SU-DHL-6 (cell line): Measurements from ENCODE around the gene TTC8.

Experiments used
- H2AFZ ChIP-seq: fragments of 200-600 bp; sonication (generic); 2 replicates; pipeline ENCODE4 v1.6.1; 2014; ENCODE audit warnings: low read depth, mild to moderate bottlenecking, moderate library complexity, mixed read lengths, antibody characterized with exemption, low read length; ENCODE audit not compliant: severe bottlenecking
- H3F3A ChIP-seq: fragments of 200-600 bp; shearing (Covaris generic); 2 replicates; pipeline ENCODE4 v1.6.0; 2016; ENCODE audit warnings: antibody characterized with exemption, mild to moderate bottlenecking; ENCODE audit not compliant: insufficient read depth
- H3K27ac ChIP-seq: fragments of 200-600 bp; sonication (generic); 2 replicates; pipeline ENCODE4 v1.5.1; 2016; ENCODE audit warnings: low read depth, mild to moderate bottlenecking, low read length, moderate library complexity, mixed read lengths
- H3K27me3 ChIP-seq: fragments of 200-600 bp; sonication (generic), shearing (Covaris generic); 2 replicates; pipeline ENCODE4 v1.6.0; 2014; ENCODE audit warnings: mild to moderate bottlenecking, low read length
- H3K36me3 ChIP-seq: fragments of 200-600 bp; sonication (generic); 2 replicates; pipeline ENCODE4 v1.6.1; 2014; ENCODE audit warnings: mild to moderate bottlenecking, low read length, mixed read lengths
- H3K4me2 ChIP-seq: fragments of 300-600, 200-600 bp; shearing (Covaris generic), sonication (generic); 2 replicates; pipeline ENCODE4 v1.6.0; 2014; ENCODE audit warnings: low read length, low read depth, mild to moderate bottlenecking; ENCODE audit not compliant: poor library complexity, severe bottlenecking
- H3K4me3 ChIP-seq: fragments of 200-600 bp; sonication (generic); 2 replicates; pipeline ENCODE4 v1.5.1; 2014; ENCODE audit warnings: antibody characterized with exemption, low read length, mild to moderate bottlenecking, mixed read lengths; ENCODE audit not compliant: insufficient read depth, poor library complexity, severe bottlenecking
- H3K79me2 ChIP-seq: fragments of 200-600 bp; sonication (generic); 2 replicates; pipeline ENCODE4 v1.6.1; 2014; ENCODE audit warnings: mild to moderate bottlenecking, low read length, moderate library complexity; ENCODE audit not compliant: insufficient read depth
- H3K9ac ChIP-seq: fragments of 200-600 bp; sonication (generic); 2 replicates; pipeline ENCODE4 v1.7.0; 2014; ENCODE audit warnings: mild to moderate bottlenecking, low read length
- H3K9me2 ChIP-seq: fragments of 200-600 bp; sonication (generic); replicated peaks from 2 replicates; pipeline ENCODE4 v1.6.1; 2014; ENCODE audit warnings: low read length; ENCODE audit not compliant: insufficient read depth
- H3K9me3 ChIP-seq: fragments of 200-600 bp; sonication (generic); 2 replicates; pipeline ENCODE4 v1.6.1; 2014; ENCODE audit warnings: low read length, mixed read lengths; ENCODE audit not compliant: insufficient read depth
- H4K20me1 ChIP-seq: fragments of 200-600 bp; sonication (generic); 2 replicates; pipeline ENCODE4 v1.6.1; 2014; ENCODE audit warnings: low read depth, mild to moderate bottlenecking, antibody characterized with exemption, low read length, moderate library complexity, mixed read lengths
- EZH2phosphoT487 ChIP-seq: fragments of 200-600 bp; sonication (generic), shearing (Covaris generic); conservative IDR thresholded peaks from 2 replicates; pipeline ENCODE4 v1.6.1; 2018; ENCODE audit warnings: mild to moderate bottlenecking, antibody characterized with exemption, low read length, moderate library complexity, mixed read lengths
- TF ChIP-seq, protein P1 (sequence below): fragments of 200-600 bp; sonication (generic); IDR thresholded peaks from one replicate; pipeline ENCODE4 v1.5.1; 2017; ENCODE audit warnings: antibody characterized with exemption, mild to moderate bottlenecking, low read length, moderate library complexity; ENCODE audit not compliant: insufficient read depth, poor library complexity, severe bottlenecking

Gene TTC8

DNA sequence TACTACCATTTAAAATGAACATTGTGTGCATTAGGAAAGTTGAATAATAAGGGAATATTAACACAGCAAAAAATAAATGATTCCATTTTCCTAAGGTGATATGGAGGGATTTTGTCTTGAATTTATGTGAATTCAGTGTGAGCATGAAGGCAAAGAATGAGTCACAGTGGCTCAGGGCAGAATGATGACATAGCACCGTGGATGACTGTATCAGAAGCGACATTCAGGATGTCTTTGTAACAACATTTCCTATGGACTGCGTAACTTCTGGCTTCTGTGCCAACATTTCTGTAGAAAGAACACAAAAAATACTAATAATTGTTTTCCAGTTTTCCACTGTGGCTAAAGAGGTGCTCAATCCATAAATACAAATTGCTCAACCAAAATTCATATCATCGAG, 54.6 kb downstream of the TTC8 start:
- Histone ChIP-seq H3K27me3 (no peaks in the 10 kb centered on the region), H4K20me1 (no peaks in the 10 kb centered on the region), H3K9ac (no peak overlapping the region), H3F3A (no peaks in the 10 kb centered on the region), H3K27ac (no peak overlapping the region), H2AFZ (no peak overlapping the region), H3K36me3 (no peaks in the 10 kb centered on the region), H3K9me2 (no peaks in the 10 kb centered on the region), H3K9me3 (no peaks in the 10 kb centered on the region), H3K4me2 (no peak overlapping the region), H3K79me2 (no peaks in the 10 kb centered on the region), H3K4me3 (no peak overlapping the region)
- no peak for TF ChIP-seq EZH2phosphoT487
- TF ChIP-seq, protein P1, sequence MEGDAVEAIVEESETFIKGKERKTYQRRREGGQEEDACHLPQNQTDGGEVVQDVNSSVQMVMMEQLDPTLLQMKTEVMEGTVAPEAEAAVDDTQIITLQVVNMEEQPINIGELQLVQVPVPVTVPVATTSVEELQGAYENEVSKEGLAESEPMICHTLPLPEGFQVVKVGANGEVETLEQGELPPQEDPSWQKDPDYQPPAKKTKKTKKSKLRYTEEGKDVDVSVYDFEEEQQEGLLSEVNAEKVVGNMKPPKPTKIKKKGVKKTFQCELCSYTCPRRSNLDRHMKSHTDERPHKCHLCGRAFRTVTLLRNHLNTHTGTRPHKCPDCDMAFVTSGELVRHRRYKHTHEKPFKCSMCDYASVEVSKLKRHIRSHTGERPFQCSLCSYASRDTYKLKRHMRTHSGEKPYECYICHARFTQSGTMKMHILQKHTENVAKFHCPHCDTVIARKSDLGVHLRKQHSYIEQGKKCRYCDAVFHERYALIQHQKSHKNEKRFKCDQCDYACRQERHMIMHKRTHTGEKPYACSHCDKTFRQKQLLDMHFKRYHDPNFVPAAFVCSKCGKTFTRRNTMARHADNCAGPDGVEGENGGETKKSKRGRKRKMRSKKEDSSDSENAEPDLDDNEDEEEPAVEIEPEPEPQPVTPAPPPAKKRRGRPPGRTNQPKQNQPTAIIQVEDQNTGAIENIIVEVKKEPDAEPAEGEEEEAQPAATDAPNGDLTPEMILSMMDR: no peak

DNA sequence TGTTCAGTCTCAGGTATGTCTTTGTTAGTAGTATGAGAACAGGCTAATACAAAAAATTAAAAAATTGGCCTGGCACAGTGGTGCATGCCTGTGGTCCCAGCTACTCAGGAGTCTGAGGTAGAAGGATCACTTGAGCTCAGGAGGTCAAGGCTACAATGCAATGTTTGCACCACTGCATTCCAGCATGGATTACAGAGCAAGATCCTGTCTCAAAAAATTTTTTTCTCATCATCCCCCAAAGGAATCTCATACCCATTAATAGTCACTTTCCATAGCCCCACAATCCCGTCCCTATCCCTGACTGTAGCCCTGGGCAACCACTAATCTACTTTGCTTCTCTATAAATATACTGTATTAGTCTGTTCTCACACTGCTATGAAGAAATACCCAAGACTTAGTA, 57.8 kb downstream of the TTC8 start:
- no peaks in the 10 kb centered on the region for H3K9me2 ChIP-seq
- no peak overlapping the region for H3K27ac ChIP-seq
- no peaks in the 10 kb centered on the region for H4K20me1 ChIP-seq
- no peak overlapping the region for H3K4me2 ChIP-seq
- no peak overlapping the region for H3K4me3 ChIP-seq
- H3F3A ChIP-seq: no peaks in the 10 kb centered on the region
- H3K9ac ChIP-seq: no peak overlapping the region
- no peaks in the 10 kb centered on the region for H3K36me3 ChIP-seq
- no peak for TF ChIP-seq EZH2phosphoT487
- TF ChIP-seq, protein P1: no peak
- no peaks in the 10 kb centered on the region for H3K9me3 ChIP-seq
- H3K79me2 ChIP-seq: no peaks in the 10 kb centered on the region
- no peaks in the 10 kb centered on the region for H3K27me3 ChIP-seq
- H2AFZ ChIP-seq: no peak overlapping the region

DNA sequence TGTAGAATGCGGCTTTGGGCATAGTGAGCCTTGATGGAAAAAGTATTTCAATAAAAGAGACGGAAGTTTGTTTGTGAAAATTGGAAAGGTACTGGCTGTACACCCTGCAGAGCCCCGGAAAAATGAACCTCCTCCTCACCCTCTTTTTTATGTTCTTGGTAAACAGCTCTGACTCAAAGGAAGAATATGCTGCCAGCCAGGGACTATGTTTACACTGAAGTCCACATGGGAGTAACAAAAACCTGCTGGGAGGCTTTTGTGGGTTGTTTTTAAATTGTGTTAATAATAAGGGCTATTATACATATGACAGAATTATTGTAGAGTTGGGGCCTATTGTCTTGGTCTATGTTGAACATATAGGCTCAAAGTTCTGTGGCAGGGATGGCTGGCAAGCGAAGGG, 70.7 kb downstream of the TTC8 start:
- no peak overlapping the region for H3K27ac ChIP-seq
- H3K4me2 ChIP-seq: no peak overlapping the region
- no peaks in the 10 kb centered on the region for H3K9me3 ChIP-seq
- no peaks in the 10 kb centered on the region for H3F3A ChIP-seq
- TF ChIP-seq, protein P1: no peak
- no peak for TF ChIP-seq EZH2phosphoT487
- H4K20me1 ChIP-seq: no peaks in the 10 kb centered on the region
- no peaks in the 10 kb centered on the region for H3K36me3 ChIP-seq
- H3K4me3 ChIP-seq: no peak overlapping the region
- no peaks in the 10 kb centered on the region for H3K9me2 ChIP-seq
- no peak overlapping the region for H3K9ac ChIP-seq
- no peak overlapping the region for H2AFZ ChIP-seq
- no peaks in the 10 kb centered on the region for H3K79me2 ChIP-seq
- H3K27me3 ChIP-seq: no peaks in the 10 kb centered on the region
